Activated naive CD8-positive, alpha-beta T cell treated with anti-CD3 and anti-CD28 coated beads, Interleukin-2, amount 50 U/mL, for 24 hours (primary cell): ENCODE data around the gene CTBP2.
A peak's percentile ranks its signal among the peaks of the same experiment; 100 is the strongest.
"Not testable (repeated sequence)": the region's sequence is repeated elsewhere in the genome, so short reads cannot be mapped to it uniquely, and the experiment has no call there.

Experiments
- ATAC-seq: fragments of 150-1000 bp; cut with Tn5 transposase; one replicate; pipeline ENCODE4 v1.10.0; 2021
- DNase-seq: peaks from one replicate; pipeline ENCODE4 v3.0.0; 2021
- H3K27ac Mint-ChIP-seq: one replicate; pipeline ENCODE4 v1.8.0; 2021; ENCODE audit warnings: mild to moderate bottlenecking, mixed read lengths
- H3K27me3 Mint-ChIP-seq: one replicate; pipeline ENCODE4 v1.8.0; 2021; ENCODE audit warnings: mixed read lengths
- H3K36me3 Mint-ChIP-seq: one replicate; pipeline ENCODE4 v1.8.0; 2021; ENCODE audit warnings: low read depth, mixed read lengths
- H3K4me1 Mint-ChIP-seq: one replicate; pipeline ENCODE4 v1.8.0; 2021; ENCODE audit warnings: mixed read lengths
- H3K4me3 Mint-ChIP-seq: one replicate; pipeline ENCODE4 v1.8.0; 2021; ENCODE audit warnings: mild to moderate bottlenecking, moderate library complexity, mixed read lengths
- H3K9me3 Mint-ChIP-seq: one replicate; pipeline ENCODE4 v1.8.0; 2021; ENCODE audit warnings: mixed read lengths

Gene CTBP2

DNA sequence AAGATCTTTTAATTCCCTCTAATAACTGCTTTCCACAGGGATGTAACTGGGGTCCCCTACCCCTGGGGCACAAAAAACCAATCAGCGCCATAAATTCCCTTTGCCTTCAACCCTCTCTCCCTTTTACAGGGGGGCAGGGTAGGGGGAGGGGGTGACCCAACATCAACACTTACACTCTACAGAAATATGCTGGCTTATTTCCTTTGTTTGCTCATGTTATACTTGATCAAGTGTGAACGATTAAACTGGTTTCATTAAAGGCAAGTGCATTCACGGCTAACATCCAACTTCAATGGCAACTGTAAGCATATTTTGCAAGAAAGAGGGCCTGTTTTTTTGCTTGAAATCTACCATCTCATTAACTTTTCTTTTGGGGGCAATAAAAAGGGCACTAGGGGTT is 2.9 kb downstream of the CTBP2 start:
- no peak for DNase-seq
- Mint-ChIP-seq H3K4me3 (peak overlapping the region; percentile 4), H3K9me3 (no peaks in the 10 kb centered on the region), H3K27me3 (peaks cover 70% of the 10 kb centered on the region), H3K4me1 (peaks cover 11% of the 10 kb centered on the region), H3K36me3 (no peaks in the 10 kb centered on the region), H3K27ac (no peak overlapping the region)
- no peak for ATAC-seq

- Mint-ChIP-seq H3K4me3 (no peak overlapping the region), H3K27ac (no peak overlapping the region), H3K9me3 (no peaks in the 10 kb centered on the region), H3K27me3 (peaks cover 67% of the 10 kb centered on the region), H3K36me3 (no peaks in the 10 kb centered on the region), H3K4me1 (peaks cover 11% of the 10 kb centered on the region)
- ATAC-seq, result no peak
- no peak for DNase-seq
These were observed 3.5 kb downstream of the CTBP2 start for GRCh38 chr10:125156739-125157480.

GRCh38 chr10:125156196-125156595 is 4.2 kb downstream of the CTBP2 start:
- no peak for DNase-seq
- H3K9me3 Mint-ChIP-seq, result no peaks in the 10 kb centered on the region
- peaks cover 9% of the 10 kb centered on the region for H3K4me1 Mint-ChIP-seq
- ATAC-seq, result no peak
- H3K36me3 Mint-ChIP-seq, result no peaks in the 10 kb centered on the region
- no peak overlapping the region for H3K27ac Mint-ChIP-seq
- peaks cover 66% of the 10 kb centered on the region for H3K27me3 Mint-ChIP-seq
- no peak overlapping the region for H3K4me3 Mint-ChIP-seq

- Mint-ChIP-seq H3K4me1 (peaks cover 9% of the 10 kb centered on the region), H3K9me3 (no peaks in the 10 kb centered on the region), H3K27me3 (peaks cover 73% of the 10 kb centered on the region), H3K27ac (no peak overlapping the region), H3K4me3 (no peak overlapping the region), H3K36me3 (no peaks in the 10 kb centered on the region)
- ATAC-seq (no peak), DNase-seq (no peak)
These were observed 5.3 kb downstream of the CTBP2 start for GRCh38 chr10:125155101-125155500.

GRCh38 chr10:125154529-125154928 is 5.8 kb downstream of the CTBP2 start:
- H3K4me3 Mint-ChIP-seq, result no peak overlapping the region
- DNase-seq, result no peak
- H3K27me3 Mint-ChIP-seq, result peaks cover 76% of the 10 kb centered on the region
- no peaks in the 10 kb centered on the region for H3K9me3 Mint-ChIP-seq
- peaks cover 9% of the 10 kb centered on the region for H3K4me1 Mint-ChIP-seq
- ATAC-seq, result no peak
- H3K36me3 Mint-ChIP-seq, result no peaks in the 10 kb centered on the region
- no peak overlapping the region for H3K27ac Mint-ChIP-seq

DNA sequence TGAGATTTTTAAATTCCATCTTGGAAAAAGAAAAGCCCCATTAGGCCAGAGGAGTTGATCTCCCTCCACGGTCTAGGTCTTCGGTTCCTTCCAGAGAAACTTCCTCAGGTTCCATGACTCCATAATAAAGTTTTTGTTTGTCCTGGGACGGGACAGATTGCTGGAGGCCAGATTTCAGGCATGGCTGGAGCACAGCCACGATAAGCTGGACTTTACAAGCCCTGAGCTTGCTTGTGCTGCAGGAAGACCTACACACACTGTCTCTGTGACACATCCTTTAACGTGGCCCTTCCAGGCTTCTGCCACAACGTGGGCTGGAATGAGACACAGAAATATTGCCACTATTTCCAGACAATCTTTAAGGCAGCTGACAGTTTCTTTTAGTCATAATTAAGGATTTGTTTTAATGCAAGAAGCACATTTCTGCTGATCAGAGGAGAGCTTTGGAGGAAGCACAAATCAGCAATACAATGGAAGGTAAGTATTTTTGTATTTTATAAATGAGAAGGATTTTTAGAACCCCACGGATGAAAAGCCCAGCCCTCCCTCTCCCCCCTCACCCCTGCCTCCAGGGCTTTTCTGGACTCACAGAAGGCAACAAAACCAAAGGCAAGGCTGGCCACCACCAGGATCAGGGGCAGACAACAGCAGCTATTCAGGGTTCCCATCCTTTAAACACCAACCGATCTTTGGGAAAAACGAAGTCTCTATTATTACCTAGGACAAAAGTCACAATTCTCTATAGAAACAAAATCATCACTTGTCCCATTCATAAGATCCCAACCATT is 6.5 kb downstream of the CTBP2 start:
- H3K4me1 Mint-ChIP-seq, result peaks cover 9% of the 10 kb centered on the region
- H3K9me3 Mint-ChIP-seq, result no peaks in the 10 kb centered on the region
- H3K27ac Mint-ChIP-seq, result no peak overlapping the region
- ATAC-seq (no peak), DNase-seq (no peak)
- peaks cover 79% of the 10 kb centered on the region for H3K27me3 Mint-ChIP-seq
- no peak overlapping the region for H3K4me3 Mint-ChIP-seq
- H3K36me3 Mint-ChIP-seq, result no peaks in the 10 kb centered on the region

DNA sequence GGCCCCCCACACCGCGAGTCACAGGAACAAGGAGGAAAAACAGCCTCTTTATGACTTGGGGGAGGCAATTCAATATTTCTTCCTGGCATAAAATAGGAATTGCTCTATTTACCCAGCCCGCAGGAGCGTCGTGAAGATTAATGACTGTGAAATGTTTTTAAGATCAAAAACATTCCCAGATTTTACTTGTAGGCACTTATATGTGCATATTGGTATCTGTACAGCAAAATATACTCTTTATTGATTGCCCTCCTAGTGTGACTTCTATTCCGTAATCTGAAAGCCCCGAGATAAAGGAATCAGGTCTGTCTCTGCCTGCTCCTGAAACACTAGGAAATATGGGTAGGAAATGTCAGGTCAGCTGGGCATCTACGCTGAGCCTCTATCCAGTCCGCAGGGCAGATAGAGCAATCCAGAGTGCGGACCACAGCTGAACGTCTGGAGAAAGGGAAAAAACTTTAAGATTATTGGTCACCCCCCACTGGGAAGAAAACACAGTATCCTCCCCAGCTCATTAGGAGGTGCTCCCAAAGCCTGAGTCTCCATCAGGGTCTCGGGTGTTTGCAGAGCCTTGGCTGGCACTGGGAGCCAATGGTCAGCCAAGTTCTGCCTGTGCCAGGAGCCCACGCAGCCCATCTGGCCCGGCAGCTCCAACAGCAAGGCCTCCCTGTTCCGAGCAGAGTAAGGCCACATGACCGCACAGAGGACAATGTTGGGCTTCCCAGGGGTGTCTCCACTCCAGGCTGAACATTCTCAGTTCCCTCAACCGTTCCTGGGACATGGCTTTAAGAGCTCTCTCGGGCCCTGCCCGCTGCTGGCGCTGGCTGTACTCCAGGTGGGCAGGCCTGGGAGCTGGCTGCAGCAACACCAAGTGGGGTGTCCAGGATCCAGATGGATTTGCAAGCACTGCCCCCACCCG is 7.7 kb downstream of the CTBP2 start:
- DNase-seq (no peak), ATAC-seq (no peak)
- no peak overlapping the region for H3K27ac Mint-ChIP-seq
- H3K4me1 Mint-ChIP-seq, result peaks cover 9% of the 10 kb centered on the region
- H3K9me3 Mint-ChIP-seq, result no peaks in the 10 kb centered on the region
- H3K27me3 Mint-ChIP-seq, result peaks cover 84% of the 10 kb centered on the region
- no peaks in the 10 kb centered on the region for H3K36me3 Mint-ChIP-seq
- no peak overlapping the region for H3K4me3 Mint-ChIP-seq

DNA sequence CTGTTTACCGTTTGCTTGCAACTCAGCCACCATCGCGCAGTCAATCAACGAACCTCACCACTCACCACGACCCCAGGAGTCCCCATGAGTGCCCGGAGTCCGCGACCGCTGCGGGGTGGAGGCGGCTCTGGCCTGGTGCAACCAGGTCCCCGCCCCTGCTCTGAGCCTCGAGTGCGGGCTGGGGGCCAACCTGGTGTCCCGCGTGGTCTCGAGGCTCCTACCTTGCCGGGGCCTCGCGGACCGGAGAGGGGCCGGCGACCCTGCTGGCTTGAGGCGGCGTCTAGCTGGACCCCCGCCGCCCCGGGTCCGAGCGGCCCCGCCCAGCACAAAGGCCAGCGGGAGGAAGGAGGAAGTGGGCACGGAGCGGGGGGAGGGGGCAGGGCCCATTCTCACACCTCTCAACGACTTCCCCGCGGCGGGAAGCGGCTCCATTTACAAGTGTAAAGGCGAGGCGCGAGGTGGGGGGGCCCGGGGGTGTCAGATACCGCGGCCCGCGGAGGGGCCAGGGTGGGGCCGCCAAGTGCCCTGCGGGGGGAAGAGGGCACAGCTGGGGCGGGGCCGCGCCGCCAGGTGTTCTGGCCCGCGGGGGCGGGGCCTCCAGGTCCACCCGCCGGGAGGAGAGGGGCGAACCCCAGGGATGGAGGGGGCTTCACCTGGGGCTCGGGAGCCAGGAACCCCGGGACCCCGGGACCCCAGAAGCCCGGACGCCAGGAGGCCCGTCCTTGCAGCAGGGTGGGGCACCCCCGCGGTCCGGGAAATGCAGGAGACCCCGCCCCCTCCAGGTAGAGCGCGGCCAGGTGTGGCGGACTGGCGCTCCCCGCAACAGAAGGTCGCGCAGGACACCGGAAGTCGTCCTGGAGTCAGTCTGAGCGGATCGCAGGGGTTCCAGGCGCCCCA is 8.6 kb downstream of the CTBP2 start:
- peaks cover 79% of the 10 kb centered on the region for H3K27me3 Mint-ChIP-seq
- DNase-seq, result peak; percentile 7
- no peak overlapping the region for H3K27ac Mint-ChIP-seq
- H3K4me3 Mint-ChIP-seq, result no peak overlapping the region
- H3K36me3 Mint-ChIP-seq, result no peaks in the 10 kb centered on the region
- no peak for ATAC-seq
- no peaks in the 10 kb centered on the region for H3K9me3 Mint-ChIP-seq
- peaks cover 10% of the 10 kb centered on the region for H3K4me1 Mint-ChIP-seq

DNA sequence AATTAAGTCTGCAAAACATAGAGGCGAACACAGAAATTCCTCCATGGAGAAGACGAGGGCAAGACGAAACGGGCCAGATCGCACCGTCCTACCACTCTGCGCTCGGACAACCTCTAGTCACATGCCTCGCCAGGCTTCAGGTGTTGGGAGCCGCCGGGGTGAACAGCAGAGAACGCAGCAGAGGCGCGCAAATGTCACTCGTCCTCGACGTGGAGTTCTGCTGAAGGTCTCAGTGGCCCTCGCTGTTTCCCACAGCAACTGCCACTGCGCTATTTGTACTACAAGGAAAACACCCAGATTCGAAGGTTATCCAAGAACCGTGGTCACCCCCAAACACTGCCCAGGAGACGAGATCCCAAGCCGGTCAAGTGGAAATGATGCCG is 9.2 kb downstream of the CTBP2 start:
- no peaks in the 10 kb centered on the region for H3K36me3 Mint-ChIP-seq
- no peak overlapping the region for H3K4me3 Mint-ChIP-seq
- peaks cover 76% of the 10 kb centered on the region for H3K27me3 Mint-ChIP-seq

GRCh38 chr10:125150376-125151083 is 9.8 kb downstream of the CTBP2 start:
- peaks cover 13% of the 10 kb centered on the region for H3K4me1 Mint-ChIP-seq
- peaks cover 74% of the 10 kb centered on the region for H3K27me3 Mint-ChIP-seq
- not testable (repeated sequence) for H3K4me3 Mint-ChIP-seq, H3K27ac Mint-ChIP-seq, H3K9me3 Mint-ChIP-seq, ATAC-seq, H3K36me3 Mint-ChIP-seq, DNase-seq

More for the DNA sequence above, 9.2 kb downstream of the CTBP2 start:
- Mint-ChIP-seq H3K27ac (no peak overlapping the region), H3K4me1 (peaks cover 13% of the 10 kb centered on the region), H3K9me3 (no peaks in the 10 kb centered on the region)
- no peak for ATAC-seq
- no peak for DNase-seq

DNA sequence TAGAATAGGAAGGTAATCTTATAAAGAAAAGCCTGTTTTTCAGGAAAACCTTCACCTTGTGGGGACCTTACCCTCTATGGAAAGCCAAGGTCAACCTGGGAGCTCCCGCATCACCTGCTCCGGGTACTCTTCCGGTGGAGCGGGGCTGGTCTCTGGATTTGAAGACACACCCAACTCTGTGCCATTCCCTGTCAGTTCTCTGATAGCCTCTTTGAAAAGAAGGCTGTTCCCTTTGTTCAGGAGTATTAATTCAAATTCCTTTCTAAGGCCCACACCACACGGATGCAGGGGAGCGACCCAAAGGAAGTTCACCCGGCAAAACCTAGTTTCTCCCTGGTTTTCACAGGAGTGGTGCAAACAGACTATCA is 10.7 kb downstream of the CTBP2 start:
- Mint-ChIP-seq H3K27ac (no peak overlapping the region), H3K4me3 (no peak overlapping the region), H3K4me1 (peaks cover 17% of the 10 kb centered on the region), H3K9me3 (no peaks in the 10 kb centered on the region), H3K27me3 (peaks cover 73% of the 10 kb centered on the region), H3K36me3 (no peaks in the 10 kb centered on the region)
- DNase-seq (no peak), ATAC-seq (no peak)

- H3K27ac Mint-ChIP-seq, result no peak overlapping the region
- H3K36me3 Mint-ChIP-seq, result no peaks in the 10 kb centered on the region
- no peaks in the 10 kb centered on the region for H3K9me3 Mint-ChIP-seq
- H3K4me3 Mint-ChIP-seq, result no peak overlapping the region
- peaks cover 17% of the 10 kb centered on the region for H3K4me1 Mint-ChIP-seq
- DNase-seq (no peak), ATAC-seq (no peak)
- peaks cover 69% of the 10 kb centered on the region for H3K27me3 Mint-ChIP-seq
These were observed 11.2 kb downstream of the CTBP2 start for GRCh38 chr10:125149036-125149679.

DNA sequence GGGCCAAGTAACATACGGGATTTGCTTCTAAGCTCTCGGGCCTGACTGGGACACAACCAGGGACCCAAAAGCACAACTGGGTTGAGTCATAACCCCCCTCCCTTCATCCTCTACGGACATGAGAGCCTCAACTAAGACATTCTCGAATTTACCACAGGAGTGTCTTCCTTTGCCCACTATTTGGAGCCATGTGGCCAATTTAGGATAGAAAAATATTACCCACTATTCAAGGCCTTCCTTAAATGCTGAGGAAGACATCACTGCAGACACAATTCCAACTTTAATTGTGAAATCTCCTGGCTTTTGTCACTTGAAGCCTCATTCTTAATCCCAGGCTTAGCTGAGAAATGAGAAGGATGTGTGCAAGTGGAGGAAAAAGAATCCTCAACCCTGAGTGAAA is 11.8 kb downstream of the CTBP2 start:
- H3K27me3 Mint-ChIP-seq, result peaks cover 65% of the 10 kb centered on the region
- H3K4me1 Mint-ChIP-seq, result peaks cover 15% of the 10 kb centered on the region

More for the DNA sequence above, 11.8 kb downstream of the CTBP2 start:
- Mint-ChIP-seq H3K4me3 (no peak overlapping the region), H3K9me3 (no peaks in the 10 kb centered on the region), H3K27ac (no peak overlapping the region), H3K36me3 (no peaks in the 10 kb centered on the region)
- ATAC-seq (no peak), DNase-seq (no peak)
